ENCODE data around the gene DAGLB. TPM values are rescaled to one million over a fixed set of nuclear protein-coding genes. Genes with fewer than 3 reads are reported as not detected.
A peak's percentile ranks its signal among the peaks of the same experiment; 100 is the strongest.

Gene DAGLB
- total RNA-seq, 1 donor from 2014 or later: 28.3 TPM

GRCh38 chr7:6442114-6442513 lies 5.6 kb downstream of the DAGLB start:
- DNase-seq (ENCODE audit: low read depth): peak; percentile 67
- H3K27ac ChIP-seq (ENCODE audit: low read depth, low read length): peak overlapping the region; percentile 95
- H3K79me2 ChIP-seq (ENCODE audit: insufficient read depth, low read length): peaks cover 76% of the 10 kb centered on the region
- H3K9ac ChIP-seq (ENCODE audit: low read length): peak overlapping the region; percentile 24
- H3K4me1 ChIP-seq (ENCODE audit: insufficient read depth, low read length): peaks cover 31% of the 10 kb centered on the region
- peaks cover 20% of the 10 kb centered on the region for H3K36me3 ChIP-seq (ENCODE audit: insufficient read depth, low read length)
- Mint-ChIP-seq H3K9me3 (ENCODE audit: unreplicated experiment) (no peaks in the 10 kb centered on the region), H3K27me3 (ENCODE audit: low read depth, unreplicated experiment) (no peaks in the 10 kb centered on the region), H3K36me3 (ENCODE audit: low read depth, unreplicated experiment) (peaks cover 19% of the 10 kb centered on the region), H3K4me3 (ENCODE audit: unreplicated experiment) (peak overlapping the region; percentile 31), H3K27ac (ENCODE audit: unreplicated experiment) (peak overlapping the region; percentile 86), H3K4me1 (ENCODE audit: low read depth, unreplicated experiment) (peaks cover 32% of the 10 kb centered on the region)
- TF ChIP-seq CTCF (IDR thresholded peaks at IDR 0.05; ENCODE audit: insufficient read depth, low read depth, low read length) (no peak), EZH2 (IDR thresholded peaks at IDR 0.05; ENCODE audit: insufficient read depth, low read length) (no peak)
- no peaks in the 10 kb centered on the region for H3K9me3 ChIP-seq (ENCODE audit: insufficient read depth, low read depth, low read length)
- H3K4me3 ChIP-seq (ENCODE audit: insufficient read depth, low read depth, low read length): no peak overlapping the region
- H2AFZ ChIP-seq (ENCODE audit: low read depth, low read length): no peak overlapping the region
- no peak for FAIRE-seq
- peaks cover 26% of the 10 kb centered on the region for H4K20me1 ChIP-seq (ENCODE audit: insufficient read depth, low read length)
- peak overlapping the region; percentile 22 for H3K4me2 ChIP-seq (ENCODE audit: low read length)
- H3K27me3 ChIP-seq (ENCODE audit: insufficient read depth, low read length): no peaks in the 10 kb centered on the region

GRCh38 chr7:6440381-6440780 lies 7.4 kb downstream of the DAGLB start:
- FAIRE-seq (no peak), DNase-seq (ENCODE audit: low read depth) (no peak)
- Histone ChIP-seq H3K27ac (ENCODE audit: low read depth, low read length) (no peak overlapping the region), H3K27me3 (ENCODE audit: insufficient read depth, low read length) (no peaks in the 10 kb centered on the region), H4K20me1 (ENCODE audit: insufficient read depth, low read length) (peaks cover 32% of the 10 kb centered on the region), H3K9ac (ENCODE audit: low read length) (no peak overlapping the region), H2AFZ (ENCODE audit: low read depth, low read length) (no peak overlapping the region), H3K79me2 (ENCODE audit: insufficient read depth, low read length) (peaks cover 73% of the 10 kb centered on the region), H3K4me1 (ENCODE audit: insufficient read depth, low read length) (peaks cover 33% of the 10 kb centered on the region), H3K4me2 (ENCODE audit: low read length) (no peak overlapping the region), H3K4me3 (ENCODE audit: insufficient read depth, low read depth, low read length) (no peak overlapping the region), H3K9me3 (ENCODE audit: insufficient read depth, low read depth, low read length) (no peaks in the 10 kb centered on the region), H3K36me3 (ENCODE audit: insufficient read depth, low read length) (peaks cover 18% of the 10 kb centered on the region)
- Mint-ChIP-seq H3K9me3 (ENCODE audit: unreplicated experiment) (no peaks in the 10 kb centered on the region), H3K27ac (ENCODE audit: unreplicated experiment) (peak overlapping the region; percentile 53), H3K36me3 (ENCODE audit: low read depth, unreplicated experiment) (peaks cover 23% of the 10 kb centered on the region), H3K27me3 (ENCODE audit: low read depth, unreplicated experiment) (no peaks in the 10 kb centered on the region), H3K4me1 (ENCODE audit: low read depth, unreplicated experiment) (peaks cover 34% of the 10 kb centered on the region), H3K4me3 (ENCODE audit: unreplicated experiment) (no peak overlapping the region)
- TF ChIP-seq EZH2 (IDR thresholded peaks at IDR 0.05; ENCODE audit: insufficient read depth, low read length): no peak
- TF ChIP-seq CTCF (IDR thresholded peaks at IDR 0.05; ENCODE audit: insufficient read depth, low read depth, low read length): no peak

- H3K36me3 Mint-ChIP-seq (ENCODE audit: low read depth, unreplicated experiment): peaks cover 15% of the 10 kb centered on the region
- H2AFZ ChIP-seq (ENCODE audit: low read depth, low read length): no peak overlapping the region
- H3K27ac ChIP-seq (ENCODE audit: low read depth, low read length): no peak overlapping the region
- TF ChIP-seq EZH2 (IDR thresholded peaks at IDR 0.05; ENCODE audit: insufficient read depth, low read length) (no peak), CTCF (IDR thresholded peaks at IDR 0.05; ENCODE audit: insufficient read depth, low read depth, low read length) (no peak)
- FAIRE-seq: no peak
- H3K27me3 Mint-ChIP-seq (ENCODE audit: low read depth, unreplicated experiment): no peaks in the 10 kb centered on the region
- H3K9me3 Mint-ChIP-seq (ENCODE audit: unreplicated experiment): no peaks in the 10 kb centered on the region
- H3K4me3 Mint-ChIP-seq (ENCODE audit: unreplicated experiment): no peak overlapping the region
- H3K36me3 ChIP-seq (ENCODE audit: insufficient read depth, low read length): peaks cover 22% of the 10 kb centered on the region
- H3K27ac Mint-ChIP-seq (ENCODE audit: unreplicated experiment): no peak overlapping the region
- no peak overlapping the region for H3K9ac ChIP-seq (ENCODE audit: low read length)
- H4K20me1 ChIP-seq (ENCODE audit: insufficient read depth, low read length): peaks cover 50% of the 10 kb centered on the region
- H3K4me1 ChIP-seq (ENCODE audit: insufficient read depth, low read length): peaks cover 15% of the 10 kb centered on the region
- no peaks in the 10 kb centered on the region for H3K27me3 ChIP-seq (ENCODE audit: insufficient read depth, low read length)
- no peaks in the 10 kb centered on the region for H3K9me3 ChIP-seq (ENCODE audit: insufficient read depth, low read depth, low read length)
- H3K79me2 ChIP-seq (ENCODE audit: insufficient read depth, low read length): peaks cover 84% of the 10 kb centered on the region
- no peak overlapping the region for H3K4me2 ChIP-seq (ENCODE audit: low read length)
- no peak for DNase-seq (ENCODE audit: low read depth)
- H3K4me3 ChIP-seq (ENCODE audit: insufficient read depth, low read depth, low read length): no peak overlapping the region
- peaks cover 18% of the 10 kb centered on the region for H3K4me1 Mint-ChIP-seq (ENCODE audit: low read depth, unreplicated experiment)
Observed at GRCh38 chr7:6438427-6438826, 9.3 kb downstream of the DAGLB start.

All from astrocyte (in vitro differentiated cells and primary cell).